PC-3 (cell line): ENCODE data around the gene ZIC2.
"Not testable (repeated sequence)": the region's sequence is repeated elsewhere in the genome, so short reads cannot be mapped to it uniquely, and the experiment has no call there.

Experiments used
- EZH2phosphoT487 ChIP-seq: fragments of 300-600 bp; sonication (generic); IDR thresholded peaks from 2 replicates; pipeline ENCODE4 v1.6.1; 2018; ENCODE audit warnings: mild to moderate bottlenecking, antibody characterized with exemption, low read length, borderline replicate concordance
- TF ChIP-seq, protein P1 (sequence below): fragments of 300-600 bp; sonication (generic); conservative IDR thresholded peaks from 2 replicates; pipeline ENCODE4 v1.5.1; 2017; ENCODE audit warnings: antibody characterized with exemption, low read depth, mild to moderate bottlenecking, low read length

DNA sequence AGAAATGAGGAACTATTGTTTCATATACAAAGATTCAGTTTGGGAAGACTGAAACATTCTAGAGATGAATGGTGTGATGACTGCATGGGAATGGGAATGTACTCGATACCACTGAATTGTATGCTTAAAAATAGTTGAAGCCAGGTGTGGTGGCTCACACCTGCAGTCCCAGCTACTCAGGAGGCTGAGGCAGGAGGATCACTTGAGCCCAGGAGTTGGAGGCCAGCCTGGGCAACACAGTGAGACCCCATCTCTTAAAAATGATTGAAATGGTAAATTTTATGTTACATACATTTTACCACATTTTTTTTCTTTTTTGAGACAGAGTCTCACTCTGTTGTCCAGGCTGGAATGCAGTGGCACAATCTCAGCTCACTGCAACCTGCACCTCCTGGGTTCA is 29.9 kb upstream of the ZIC2 start:
- TF ChIP-seq, protein P1, sequence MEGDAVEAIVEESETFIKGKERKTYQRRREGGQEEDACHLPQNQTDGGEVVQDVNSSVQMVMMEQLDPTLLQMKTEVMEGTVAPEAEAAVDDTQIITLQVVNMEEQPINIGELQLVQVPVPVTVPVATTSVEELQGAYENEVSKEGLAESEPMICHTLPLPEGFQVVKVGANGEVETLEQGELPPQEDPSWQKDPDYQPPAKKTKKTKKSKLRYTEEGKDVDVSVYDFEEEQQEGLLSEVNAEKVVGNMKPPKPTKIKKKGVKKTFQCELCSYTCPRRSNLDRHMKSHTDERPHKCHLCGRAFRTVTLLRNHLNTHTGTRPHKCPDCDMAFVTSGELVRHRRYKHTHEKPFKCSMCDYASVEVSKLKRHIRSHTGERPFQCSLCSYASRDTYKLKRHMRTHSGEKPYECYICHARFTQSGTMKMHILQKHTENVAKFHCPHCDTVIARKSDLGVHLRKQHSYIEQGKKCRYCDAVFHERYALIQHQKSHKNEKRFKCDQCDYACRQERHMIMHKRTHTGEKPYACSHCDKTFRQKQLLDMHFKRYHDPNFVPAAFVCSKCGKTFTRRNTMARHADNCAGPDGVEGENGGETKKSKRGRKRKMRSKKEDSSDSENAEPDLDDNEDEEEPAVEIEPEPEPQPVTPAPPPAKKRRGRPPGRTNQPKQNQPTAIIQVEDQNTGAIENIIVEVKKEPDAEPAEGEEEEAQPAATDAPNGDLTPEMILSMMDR: not testable (repeated sequence)
- not testable (repeated sequence) for TF ChIP-seq EZH2phosphoT487
